ENCODE data around the gene C5orf34.

- TF ChIP-seq, protein P1, sequence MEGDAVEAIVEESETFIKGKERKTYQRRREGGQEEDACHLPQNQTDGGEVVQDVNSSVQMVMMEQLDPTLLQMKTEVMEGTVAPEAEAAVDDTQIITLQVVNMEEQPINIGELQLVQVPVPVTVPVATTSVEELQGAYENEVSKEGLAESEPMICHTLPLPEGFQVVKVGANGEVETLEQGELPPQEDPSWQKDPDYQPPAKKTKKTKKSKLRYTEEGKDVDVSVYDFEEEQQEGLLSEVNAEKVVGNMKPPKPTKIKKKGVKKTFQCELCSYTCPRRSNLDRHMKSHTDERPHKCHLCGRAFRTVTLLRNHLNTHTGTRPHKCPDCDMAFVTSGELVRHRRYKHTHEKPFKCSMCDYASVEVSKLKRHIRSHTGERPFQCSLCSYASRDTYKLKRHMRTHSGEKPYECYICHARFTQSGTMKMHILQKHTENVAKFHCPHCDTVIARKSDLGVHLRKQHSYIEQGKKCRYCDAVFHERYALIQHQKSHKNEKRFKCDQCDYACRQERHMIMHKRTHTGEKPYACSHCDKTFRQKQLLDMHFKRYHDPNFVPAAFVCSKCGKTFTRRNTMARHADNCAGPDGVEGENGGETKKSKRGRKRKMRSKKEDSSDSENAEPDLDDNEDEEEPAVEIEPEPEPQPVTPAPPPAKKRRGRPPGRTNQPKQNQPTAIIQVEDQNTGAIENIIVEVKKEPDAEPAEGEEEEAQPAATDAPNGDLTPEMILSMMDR (IDR thresholded peaks at IDR 0.05; ENCODE audit: extremely low read depth in 1 of 2, insufficient read depth in 1 of 2, low read depth in 1 of 2, low read length in 2 of 2), result no peak
- TF ChIP-seq FOS (IDR thresholded peaks at IDR 0.05; ENCODE audit: borderline replicate concordance, insufficient read depth, low read length) (no peak), EZH2 (IDR thresholded peaks at IDR 0.05; ENCODE audit: borderline replicate concordance, low read depth, low read length, severe bottlenecking) (no peak), POLR2A (IDR thresholded peaks at IDR 0.05; ENCODE audit: low read depth, low read length) (no peak), MAX (IDR thresholded peaks at IDR 0.05; ENCODE audit: insufficient read depth, insufficient read length) (no peak), MYC (IDR thresholded peaks at IDR 0.05; ENCODE audit: low read depth, low read length) (no peak), POLR2AphosphoS5 (IDR thresholded peaks at IDR 0.05; ENCODE audit: insufficient read depth, low read depth, low read length) (no peak), GATA2 (IDR thresholded peaks at IDR 0.05; ENCODE audit: insufficient read depth, insufficient read length, low read depth, low read length) (no peak)
Measured at GRCh38 chr5:43498581-43498980, 16.4 kb downstream of the C5orf34 start.
